NCI-H82 (cell line): ENCODE data around the gene CEP192.
"Not testable (repeated sequence)": the region's sequence is repeated elsewhere in the genome, so short reads cannot be mapped to it uniquely, and the experiment has no call there.

Experiments used
- DNase-seq: peaks from one replicate; lab custom pipeline; 2025; lab: John Stamatoyannopoulos, UW

The CEP192 gene

GRCh38 chr18:12990123-12990475 lies 1.1 kb upstream of the CEP192 start:
- DNase-seq: no peak

- DNase-seq: peak; percentile 76
Measured at GRCh38 chr18:12990641-12990966, 558 bp upstream of the CEP192 start.

GRCh38 chr18:12991821-12992179 lies 638 bp downstream of the CEP192 start:
- DNase-seq: no peak

GRCh38 chr18:12993439-12993838 lies 2.3 kb downstream of the CEP192 start:
- no peak for DNase-seq

GRCh38 chr18:12995424-12995823 lies 4.3 kb downstream of the CEP192 start:
- DNase-seq: no peak

- no peak for DNase-seq
Measured at GRCh38 chr18:12995952-12996477, 4.9 kb downstream of the CEP192 start.

- DNase-seq: no peak
Measured at GRCh38 chr18:12996661-12997292, 5.6 kb downstream of the CEP192 start.

GRCh38 chr18:12997330-12997729 lies 6.2 kb downstream of the CEP192 start:
- not testable (repeated sequence) for DNase-seq

GRCh38 chr18:12998332-12999060 lies 7.3 kb downstream of the CEP192 start:
- DNase-seq: no peak

GRCh38 chr18:13003466-13003896 lies 12.3 kb downstream of the CEP192 start:
- peak; percentile 75 for DNase-seq

GRCh38 chr18:13004396-13004795 lies 13.2 kb downstream of the CEP192 start:
- no peak for DNase-seq

- DNase-seq: no peak
Measured at GRCh38 chr18:13005289-13005688, 14.1 kb downstream of the CEP192 start.

GRCh38 chr18:13006531-13007247 lies 15.5 kb downstream of the CEP192 start:
- no peak for DNase-seq

- DNase-seq: no peak
Measured at GRCh38 chr18:13007248-13007560, 16.0 kb downstream of the CEP192 start.

- no peak for DNase-seq
Measured at GRCh38 chr18:13011719-13012118, 20.6 kb downstream of the CEP192 start.

- no peak for DNase-seq
Measured at GRCh38 chr18:13014232-13014631, 23.1 kb downstream of the CEP192 start.

GRCh38 chr18:13014818-13015217 lies 23.7 kb downstream of the CEP192 start:
- DNase-seq: no peak

GRCh38 chr18:13017247-13017875 lies 26.2 kb downstream of the CEP192 start:
- no peak for DNase-seq

- no peak for DNase-seq
Measured at GRCh38 chr18:13018374-13018773, 27.2 kb downstream of the CEP192 start.

GRCh38 chr18:13019301-13019700 lies 28.1 kb downstream of the CEP192 start:
- DNase-seq: no peak

GRCh38 chr18:13022644-13023043 lies 31.5 kb downstream of the CEP192 start:
- no peak for DNase-seq

- DNase-seq: no peak
Measured at GRCh38 chr18:13025233-13025632, 34.1 kb downstream of the CEP192 start.
